ENCODE data around the gene SBDS.
"Not testable (repeated sequence)": the region's sequence is repeated elsewhere in the genome, so short reads cannot be mapped to it uniquely, and the experiment has no call there.

DNA sequence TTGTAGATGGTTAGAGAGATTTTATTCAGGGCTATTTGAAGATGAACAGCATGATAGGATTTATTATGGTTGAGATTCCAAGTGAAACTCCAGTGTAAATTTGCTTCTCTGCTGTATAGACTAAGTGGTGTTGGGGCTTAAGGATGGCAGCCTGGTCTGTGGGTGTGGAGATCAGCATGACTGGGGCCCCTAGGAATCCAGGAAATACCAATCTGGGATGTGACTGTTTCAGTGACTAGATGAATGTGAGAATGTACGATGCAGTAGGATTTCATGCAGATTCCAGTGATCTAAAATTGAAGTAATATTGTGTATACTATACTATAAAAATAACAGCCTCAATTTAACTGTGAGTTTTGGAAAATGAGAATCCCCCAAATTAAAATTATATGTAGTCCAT is 30.1 kb upstream of the SBDS start:
- TF ChIP-seq, protein P1, sequence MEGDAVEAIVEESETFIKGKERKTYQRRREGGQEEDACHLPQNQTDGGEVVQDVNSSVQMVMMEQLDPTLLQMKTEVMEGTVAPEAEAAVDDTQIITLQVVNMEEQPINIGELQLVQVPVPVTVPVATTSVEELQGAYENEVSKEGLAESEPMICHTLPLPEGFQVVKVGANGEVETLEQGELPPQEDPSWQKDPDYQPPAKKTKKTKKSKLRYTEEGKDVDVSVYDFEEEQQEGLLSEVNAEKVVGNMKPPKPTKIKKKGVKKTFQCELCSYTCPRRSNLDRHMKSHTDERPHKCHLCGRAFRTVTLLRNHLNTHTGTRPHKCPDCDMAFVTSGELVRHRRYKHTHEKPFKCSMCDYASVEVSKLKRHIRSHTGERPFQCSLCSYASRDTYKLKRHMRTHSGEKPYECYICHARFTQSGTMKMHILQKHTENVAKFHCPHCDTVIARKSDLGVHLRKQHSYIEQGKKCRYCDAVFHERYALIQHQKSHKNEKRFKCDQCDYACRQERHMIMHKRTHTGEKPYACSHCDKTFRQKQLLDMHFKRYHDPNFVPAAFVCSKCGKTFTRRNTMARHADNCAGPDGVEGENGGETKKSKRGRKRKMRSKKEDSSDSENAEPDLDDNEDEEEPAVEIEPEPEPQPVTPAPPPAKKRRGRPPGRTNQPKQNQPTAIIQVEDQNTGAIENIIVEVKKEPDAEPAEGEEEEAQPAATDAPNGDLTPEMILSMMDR (IDR thresholded peaks at IDR 0.05), result not testable (repeated sequence)
- not testable (repeated sequence) for TF ChIP-seq POLR2A (IDR thresholded peaks at IDR 0.05); EP300 (IDR thresholded peaks at IDR 0.05; ENCODE audit: low read depth); POLR2AphosphoS5 (IDR thresholded peaks at IDR 0.05)
